ENCODE data around the gene OSBPL3.

- no peak for TF ChIP-seq PAX5 (IDR thresholded peaks at IDR 0.05; ENCODE audit: insufficient read depth, low read length, severe bottlenecking)
- no peak for TF ChIP-seq POLR2A (IDR thresholded peaks at IDR 0.05; ENCODE audit: low read depth, low read length)
- TF ChIP-seq SPI1 (IDR thresholded peaks at IDR 0.05; ENCODE audit: low read depth, low read length) = no peak
- TF ChIP-seq POLR2AphosphoS5 (IDR thresholded peaks at IDR 0.05; ENCODE audit: low read depth, low read length) = no peak
- no peak for TF ChIP-seq TAF1 (IDR thresholded peaks at IDR 0.05; ENCODE audit: low read depth, low read length)
- no peak for TF ChIP-seq POU2F2 (IDR thresholded peaks at IDR 0.05; ENCODE audit: low read depth, low read length)
Observed at GRCh38 chr7:24861336-24861735, 118.6 kb downstream of the OSBPL3 start.
